HEK293 (cell line): ENCODE data around the gene SLC25A17.

Experiments used
- CTCF ChIA-PET: fragments of 350-600 bp; formaldehyde crosslinking; extraction: SDS; loops from one replicate; lab custom pipeline; 2021; ENCODE audit warnings: antibody characterized with exemption; lab: Yijun Ruan, JAX
- POLR2A ChIA-PET: fragments of 300-600 bp; formaldehyde crosslinking; extraction: SDS; loops from one replicate; lab custom pipeline; 2020; ENCODE audit warnings: antibody characterized with exemption, inconsistent platforms; lab: Yijun Ruan, JAX
- H3K27ac ChIP-seq: fragments of 200-500 bp; sonication (Bioruptor generic); 2 replicates; pipeline ENCODE4 v1.5.1; 2014; ENCODE audit warnings: low read depth, low read length, control low read depth, inconsistent platforms; ENCODE audit errors: extremely low read depth
- H3K36me3 ChIP-seq, 2 experiments: fragments of 200-500 bp in 1 of 2; sonication (Bioruptor generic) in 1 of 2; 1 replicate in 1 of 2; 2 replicates in 1 of 2; pipeline ENCODE4 v1.5.1; 2014 to 2017; ENCODE audit warnings: inconsistent platforms in 2 of 2, low read length in 2 of 2; ENCODE audit not compliant: control insufficient read depth in 2 of 2, insufficient read depth in 1 of 2
- H3K4me1 ChIP-seq: fragments of 200-500 bp; sonication (Bioruptor generic); 2 replicates; pipeline ENCODE4 v1.5.1; 2014; ENCODE audit warnings: mild to moderate bottlenecking, low read length, inconsistent platforms; ENCODE audit not compliant: control insufficient read depth, insufficient read depth
- H3K4me3 ChIP-seq: 2 replicates; pipeline ENCODE4 v1.5.1; 2011; ENCODE audit warnings: low read depth, mild to moderate bottlenecking, control low read depth, low read length, moderate library complexity
- H3K9me3 ChIP-seq: fragments of 200-500 bp; sonication (Bioruptor generic); 2 replicates; pipeline ENCODE4 v1.5.1; 2014; ENCODE audit warnings: low read depth, low read length, inconsistent platforms; ENCODE audit not compliant: control insufficient read depth, insufficient read depth
- GLI4 ChIP-seq: fragments of 450-650 bp; formaldehyde crosslinking; IDR thresholded peaks from 2 replicates; pipeline ENCODE4 v1.5.1; 2016; ENCODE audit warnings: missing biosample characterization, missing genetic modification characterization
- MZF1 ChIP-seq: fragments of 450-650 bp; formaldehyde crosslinking; IDR thresholded peaks from 2 replicates; pipeline ENCODE4 v1.5.1; 2017; ENCODE audit warnings: missing biosample characterization, missing genetic modification characterization, borderline replicate concordance
- OVOL3 ChIP-seq: fragments of 450-650 bp; formaldehyde crosslinking; IDR thresholded peaks from 2 replicates; pipeline ENCODE4 v1.5.1; 2016; ENCODE audit warnings: missing biosample characterization, missing genetic modification characterization
- ZBTB44 ChIP-seq: fragments of 450-650 bp; IDR thresholded peaks from 2 replicates; pipeline ENCODE4 v1.5.1; 2018; ENCODE audit warnings: missing biosample characterization, mild to moderate bottlenecking, missing genetic modification characterization
- ZFP3 ChIP-seq: fragments of 450-650 bp; formaldehyde crosslinking; IDR thresholded peaks from 2 replicates; pipeline ENCODE4 v1.5.1; 2016; ENCODE audit warnings: low read depth, missing biosample characterization, missing genetic modification characterization
- ZNF132 ChIP-seq: fragments of 450-650 bp; formaldehyde crosslinking; IDR thresholded peaks from 2 replicates; pipeline ENCODE4 v1.5.1; 2017; ENCODE audit warnings: missing biosample characterization, missing genetic modification characterization, borderline replicate concordance
- ZNF138 ChIP-seq: fragments of 450-650 bp; formaldehyde crosslinking; IDR thresholded peaks from 2 replicates; pipeline ENCODE4 v1.5.1; 2016; ENCODE audit warnings: missing biosample characterization, missing genetic modification characterization, borderline replicate concordance
- ZNF2 ChIP-seq: fragments of 450-650 bp; formaldehyde crosslinking; IDR thresholded peaks from 2 replicates; pipeline ENCODE4 v1.5.1; 2016; ENCODE audit warnings: missing biosample characterization, missing genetic modification characterization
- ZNF211 ChIP-seq: fragments of 450-650 bp; formaldehyde crosslinking; IDR thresholded peaks from 2 replicates; pipeline ENCODE4 v1.5.1; 2016; ENCODE audit warnings: low read depth, missing biosample characterization, missing genetic modification characterization
- ZNF248 ChIP-seq: fragments of 450-650 bp; formaldehyde crosslinking; IDR thresholded peaks from 2 replicates; pipeline ENCODE4 v1.5.1; 2017; ENCODE audit warnings: missing biosample characterization, missing genetic modification characterization
- ZNF394 ChIP-seq: fragments of 450-650 bp; formaldehyde crosslinking; IDR thresholded peaks from 2 replicates; pipeline ENCODE4 v1.5.1; 2016; ENCODE audit warnings: missing biosample characterization, missing genetic modification characterization, mild to moderate bottlenecking, moderate library complexity, borderline replicate concordance
- ZNF449 ChIP-seq: fragments of 450-650 bp; formaldehyde crosslinking; IDR thresholded peaks from 2 replicates; pipeline ENCODE4 v1.5.1; 2017; ENCODE audit warnings: missing biosample characterization, mild to moderate bottlenecking, missing genetic modification characterization, moderate library complexity
- ZNF530 ChIP-seq: fragments of 450-650 bp; formaldehyde crosslinking; IDR thresholded peaks from 2 replicates; pipeline ENCODE4 v1.5.1; 2016; ENCODE audit warnings: low read depth, missing biosample characterization, missing genetic modification characterization
- ZNF558 ChIP-seq: fragments of 450-650 bp; formaldehyde crosslinking; IDR thresholded peaks from 2 replicates; pipeline ENCODE4 v1.5.1; 2016; ENCODE audit warnings: missing biosample characterization, missing genetic modification characterization
- ZNF585B ChIP-seq: fragments of 450-650 bp; formaldehyde crosslinking; IDR thresholded peaks from 2 replicates; pipeline ENCODE4 v1.5.1; 2016; ENCODE audit warnings: missing biosample characterization, missing genetic modification characterization
- ZNF621 ChIP-seq: fragments of 450-650 bp; formaldehyde crosslinking; IDR thresholded peaks from 2 replicates; pipeline ENCODE4 v1.5.1; 2017; ENCODE audit warnings: missing biosample characterization, missing genetic modification characterization
- TF ChIP-seq, protein P1 (sequence below): fragments of 450-650 bp; formaldehyde crosslinking; IDR thresholded peaks from 2 replicates; pipeline ENCODE4 v1.5.1; 2016; ENCODE audit warnings: missing biosample characterization, missing genetic modification characterization, borderline replicate concordance

SLC25A17 gene

DNA sequence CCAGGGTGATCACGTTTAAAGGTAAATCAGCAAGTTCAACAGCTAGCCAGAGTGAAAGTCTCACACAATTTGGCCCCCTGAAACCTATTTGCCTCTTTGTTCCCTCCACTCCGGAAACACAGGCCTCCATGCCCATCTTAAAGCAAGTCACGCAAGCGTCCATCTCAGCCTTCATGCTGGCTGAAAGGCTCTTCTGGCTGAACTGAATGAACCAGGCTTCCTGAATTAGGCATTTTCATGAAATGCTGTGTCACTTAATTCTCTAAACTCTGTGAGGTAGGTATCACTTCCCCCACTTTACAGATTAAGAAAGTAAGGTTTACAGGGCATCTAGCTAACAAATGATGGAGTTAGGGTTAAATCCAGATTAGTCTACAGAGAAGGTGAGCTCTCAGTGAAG lies 1.4 kb downstream of the SLC25A17 start:
- ChIA-PET POLR2A (interaction anchor here (1.1 to 2.1 kb wide), 5 partner anchors 16 to 181 kb away, joined by 3 to 14 read pairs (median 3); partner anchors contain the start of genes MRTFA, ST13 and XPNPEP3), CTCF (interaction anchor here (1.2 to 1.7 kb wide), 4 partner anchors 12 to 81 kb away, joined by 3 to 7 read pairs (median 3); no protein-coding TSS in a partner anchor)
- no peak overlapping the region for H3K27ac ChIP-seq

DNA sequence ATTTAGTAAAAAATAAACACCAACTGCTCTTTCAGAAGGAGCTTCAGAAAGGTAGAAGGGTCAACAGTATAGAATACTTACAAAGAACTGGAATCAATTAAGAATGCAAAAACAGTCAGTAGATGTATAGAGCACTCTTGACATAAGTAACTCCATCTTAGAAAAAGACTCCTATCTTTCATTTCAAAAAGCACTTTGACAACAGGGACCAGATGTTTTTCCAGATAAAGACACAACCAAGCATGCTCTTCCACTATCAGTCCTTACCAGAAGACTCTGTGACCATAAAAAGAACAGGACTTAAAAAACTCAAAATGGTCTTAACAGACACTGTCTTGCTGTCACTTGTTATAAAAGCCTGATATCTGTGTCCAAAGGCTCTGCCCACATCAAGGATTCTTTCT lies 5.2 kb downstream of the SLC25A17 start:
- CTCF ChIA-PET: interaction anchor here (0.6 kb wide), 2 partner anchors 62 to 355 kb away, joined by 3 to 4 read pairs; no protein-coding TSS in a partner anchor
- no peak overlapping the region for H3K4me3 ChIP-seq
- H3K9me3 ChIP-seq: no peaks in the 10 kb centered on the region
- TF ChIP-seq ZBTB44 (tag by site-specific recombination) (no peak), ZNF558 (tag by site-specific recombination) (no peak), ZNF449 (tag by site-specific recombination) (no peak), GLI4 (tag by site-specific recombination) (no peak), ZNF621 (tag by site-specific recombination) (no peak), ZFP3 (no peak)
- H3K36me3 ChIP-seq: peaks cover 3 to 14% of the 10 kb centered on the region in 2 experiments; a peak in 2 of 3 replicates
- POLR2A ChIA-PET: no interaction called here
- H3K27ac ChIP-seq: no peak overlapping the region
- H3K4me1 ChIP-seq: peaks cover 3% of the 10 kb centered on the region; the same call in 1 of the 2 replicates

More for the DNA sequence above, 1.4 kb downstream of the SLC25A17 start:
- Histone ChIP-seq H3K36me3 (peaks cover 0 to 20% of the 10 kb centered on the region in 2 experiments; a peak in 2 of 3 replicates), H3K4me1 (no peaks in the 10 kb centered on the region), H3K4me3 (no peak overlapping the region; the same call in 1 of the 2 replicates), H3K9me3 (no peaks in the 10 kb centered on the region)
- no peak for TF ChIP-seq ZNF132
- no peak for TF ChIP-seq OVOL3 (tag by site-specific recombination)
- TF ChIP-seq ZNF2: no peak
- no peak for TF ChIP-seq ZNF138 (tag by site-specific recombination)
- TF ChIP-seq ZNF530 (tag by site-specific recombination): no peak
- TF ChIP-seq ZNF248 (tag by site-specific recombination): no peak
- no peak for TF ChIP-seq MZF1 (tag by site-specific recombination)
- no peak for TF ChIP-seq ZNF585B (tag by site-specific recombination)
- no peak for TF ChIP-seq ZNF394 (tag by site-specific recombination)
- TF ChIP-seq, protein P1, sequence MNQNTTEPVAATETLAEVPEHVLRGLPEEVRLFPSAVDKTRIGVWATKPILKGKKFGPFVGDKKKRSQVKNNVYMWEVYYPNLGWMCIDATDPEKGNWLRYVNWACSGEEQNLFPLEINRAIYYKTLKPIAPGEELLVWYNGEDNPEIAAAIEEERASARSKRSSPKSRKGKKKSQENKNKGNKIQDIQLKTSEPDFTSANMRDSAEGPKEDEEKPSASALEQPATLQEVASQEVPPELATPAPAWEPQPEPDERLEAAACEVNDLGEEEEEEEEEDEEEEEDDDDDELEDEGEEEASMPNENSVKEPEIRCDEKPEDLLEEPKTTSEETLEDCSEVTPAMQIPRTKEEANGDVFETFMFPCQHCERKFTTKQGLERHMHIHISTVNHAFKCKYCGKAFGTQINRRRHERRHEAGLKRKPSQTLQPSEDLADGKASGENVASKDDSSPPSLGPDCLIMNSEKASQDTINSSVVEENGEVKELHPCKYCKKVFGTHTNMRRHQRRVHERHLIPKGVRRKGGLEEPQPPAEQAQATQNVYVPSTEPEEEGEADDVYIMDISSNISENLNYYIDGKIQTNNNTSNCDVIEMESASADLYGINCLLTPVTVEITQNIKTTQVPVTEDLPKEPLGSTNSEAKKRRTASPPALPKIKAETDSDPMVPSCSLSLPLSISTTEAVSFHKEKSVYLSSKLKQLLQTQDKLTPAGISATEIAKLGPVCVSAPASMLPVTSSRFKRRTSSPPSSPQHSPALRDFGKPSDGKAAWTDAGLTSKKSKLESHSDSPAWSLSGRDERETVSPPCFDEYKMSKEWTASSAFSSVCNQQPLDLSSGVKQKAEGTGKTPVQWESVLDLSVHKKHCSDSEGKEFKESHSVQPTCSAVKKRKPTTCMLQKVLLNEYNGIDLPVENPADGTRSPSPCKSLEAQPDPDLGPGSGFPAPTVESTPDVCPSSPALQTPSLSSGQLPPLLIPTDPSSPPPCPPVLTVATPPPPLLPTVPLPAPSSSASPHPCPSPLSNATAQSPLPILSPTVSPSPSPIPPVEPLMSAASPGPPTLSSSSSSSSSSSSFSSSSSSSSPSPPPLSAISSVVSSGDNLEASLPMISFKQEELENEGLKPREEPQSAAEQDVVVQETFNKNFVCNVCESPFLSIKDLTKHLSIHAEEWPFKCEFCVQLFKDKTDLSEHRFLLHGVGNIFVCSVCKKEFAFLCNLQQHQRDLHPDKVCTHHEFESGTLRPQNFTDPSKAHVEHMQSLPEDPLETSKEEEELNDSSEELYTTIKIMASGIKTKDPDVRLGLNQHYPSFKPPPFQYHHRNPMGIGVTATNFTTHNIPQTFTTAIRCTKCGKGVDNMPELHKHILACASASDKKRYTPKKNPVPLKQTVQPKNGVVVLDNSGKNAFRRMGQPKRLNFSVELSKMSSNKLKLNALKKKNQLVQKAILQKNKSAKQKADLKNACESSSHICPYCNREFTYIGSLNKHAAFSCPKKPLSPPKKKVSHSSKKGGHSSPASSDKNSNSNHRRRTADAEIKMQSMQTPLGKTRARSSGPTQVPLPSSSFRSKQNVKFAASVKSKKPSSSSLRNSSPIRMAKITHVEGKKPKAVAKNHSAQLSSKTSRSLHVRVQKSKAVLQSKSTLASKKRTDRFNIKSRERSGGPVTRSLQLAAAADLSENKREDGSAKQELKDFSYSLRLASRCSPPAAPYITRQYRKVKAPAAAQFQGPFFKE (tag by site-specific recombination): no peak
- TF ChIP-seq ZNF211: no peak
